Lower lobe of right lung (tissue), 2 donors: Measurements from ENCODE around the gene SLC66A3. TPM values are rescaled to one million over a fixed set of nuclear protein-coding genes. Genes with fewer than 3 reads are reported as not detected.
A peak's percentile ranks its signal among the peaks of the same experiment; 100 is the strongest.

ENCODE experiments used
- ATAC-seq, 2 donors: fragments of 200-7000 bp; cut with Tn5 transposase; one replicate each; pipeline ENCODE4 v1.9.1; 2020 to 2022; ENCODE audit warnings: mild to moderate bottlenecking in 2 of 2, moderate library complexity in 2 of 2
- DNase-seq: peaks from one replicate; pipeline ENCODE4 v3.0.0-alpha.2; 2020
- H3K27ac ChIP-seq: fragments of 200-600 bp; one replicate; pipeline ENCODE4 v1.8.0; 2022
- H3K27me3 ChIP-seq: fragments of 200-600 bp; one replicate; pipeline ENCODE4 v1.8.0; 2022; ENCODE audit warnings: low read depth
- H3K36me3 ChIP-seq: fragments of 200-600 bp; one replicate; pipeline ENCODE4 v1.8.0; 2022; ENCODE audit warnings: mild to moderate bottlenecking
- H3K4me1 ChIP-seq: fragments of 200-600 bp; one replicate; pipeline ENCODE4 v1.8.0; 2022
- H3K4me3 ChIP-seq: fragments of 200-600 bp; one replicate; pipeline ENCODE4 v1.8.0; 2022; ENCODE audit warnings: mild to moderate bottlenecking
- H3K9me3 ChIP-seq: fragments of 200-600 bp; one replicate; pipeline ENCODE4 v1.8.0; 2022
- CTCF ChIP-seq: fragments of 200-600 bp; IDR thresholded peaks from one replicate; pipeline ENCODE4 v1.8.0; 2022; ENCODE audit warnings: antibody characterized with exemption, mild to moderate bottlenecking
- intact Hi-C: fragments of 100-400 bp; cut with DNase I; formaldehyde crosslinking; loops from one replicate; pipeline ENCODE4 v1.11.0; 2022
- total RNA-seq: library from RNA; stranded (reverse); fragmentation: NEBNext Ultra II Directional; extraction: Animal tissue kit (Norgen Biotek cat#: 25700); gene quantifications from one replicate; pipeline ENCODE4 v1.2.1, GENCODE V29; 2021
- donor health status: DM: no; HTN: yes; CAD: no; lungs with severe emphysema.

SLC66A3 gene
- total RNA-seq, 1 donor from 2014 or later: 23.8 TPM

- ATAC-seq (peak; percentile 91 to 96), DNase-seq (peak; percentile 99)
- Histone ChIP-seq H3K36me3 (no peaks in the 10 kb centered on the region), H3K4me3 (peak overlapping the region; percentile 88), H3K27ac (peak overlapping the region; percentile 95), H3K9me3 (no peaks in the 10 kb centered on the region), H3K27me3 (no peaks in the 10 kb centered on the region), H3K4me1 (peaks cover 20% of the 10 kb centered on the region)
- TF ChIP-seq CTCF: no peak
- intact Hi-C loops: no loop called here
Measured at GRCh38 chr2:11154923-11155380, 315 bp upstream of the SLC66A3 start.

GRCh38 chr2:11156396-11157075 lies 1.3 kb downstream of the SLC66A3 start:
- H3K9me3 ChIP-seq: no peaks in the 10 kb centered on the region
- intact Hi-C loops: no loop called here
- ATAC-seq: no peak
- TF ChIP-seq CTCF: no peak
- peak overlapping the region; percentile 88 for H3K4me3 ChIP-seq
- DNase-seq: no peak
- no peaks in the 10 kb centered on the region for H3K27me3 ChIP-seq
- no peak overlapping the region for H3K27ac ChIP-seq
- peaks cover 4% of the 10 kb centered on the region for H3K36me3 ChIP-seq
- H3K4me1 ChIP-seq: peaks cover 20% of the 10 kb centered on the region

GRCh38 chr2:11157296-11157695 lies 2.0 kb downstream of the SLC66A3 start:
- Histone ChIP-seq H3K27ac (no peak overlapping the region), H3K36me3 (peaks cover 5% of the 10 kb centered on the region), H3K27me3 (no peaks in the 10 kb centered on the region)

GRCh38 chr2:11157731-11158130 lies 2.5 kb downstream of the SLC66A3 start:
- H3K9me3 ChIP-seq: no peaks in the 10 kb centered on the region
- DNase-seq: no peak
- H3K27ac ChIP-seq: no peak overlapping the region
- peaks cover 5% of the 10 kb centered on the region for H3K36me3 ChIP-seq
- H3K27me3 ChIP-seq: no peaks in the 10 kb centered on the region
- H3K4me3 ChIP-seq: no peak overlapping the region
- intact Hi-C loops: no loop called here
- ATAC-seq: no peak
- TF ChIP-seq CTCF: no peak
- H3K4me1 ChIP-seq: peaks cover 20% of the 10 kb centered on the region

More at GRCh38 chr2:11157296-11157695, 2.0 kb downstream of the SLC66A3 start:
- intact Hi-C loops: no loop called here
- no peak for DNase-seq
- Histone ChIP-seq H3K4me1 (peaks cover 20% of the 10 kb centered on the region), H3K4me3 (no peak overlapping the region), H3K9me3 (no peaks in the 10 kb centered on the region)
- ATAC-seq: no peak
- TF ChIP-seq CTCF: no peak

- Histone ChIP-seq H3K4me3 (no peak overlapping the region), H3K36me3 (peaks cover 12% of the 10 kb centered on the region), H3K27ac (no peak overlapping the region), H3K27me3 (no peaks in the 10 kb centered on the region), H3K4me1 (peaks cover 20% of the 10 kb centered on the region), H3K9me3 (no peaks in the 10 kb centered on the region)
- ATAC-seq (no peak), DNase-seq (no peak)
- TF ChIP-seq CTCF: no peak
- intact Hi-C loops: no loop called here
Measured at GRCh38 chr2:11158916-11159573, 3.8 kb downstream of the SLC66A3 start.
